Gastrocnemius medialis (tissue), 4 donors: Measurements from ENCODE around the gene COL25A1. TPM values are rescaled to one million over a fixed set of nuclear protein-coding genes. Genes with fewer than 3 reads are reported as not detected.
A peak's percentile ranks its signal among the peaks of the same experiment; 100 is the strongest.

Source experiments
- ATAC-seq, 2 donors: fragments of 150-250 bp; one replicate each; pipeline ENCODE4 v1.9.1; 2016
- DNase-seq, 2 donors: peaks; one replicate each; pipeline ENCODE4 v3.0.0-alpha.2; 2019
- H3K27ac ChIP-seq, 4 donors: fragments of 200-600 bp; sonication (generic); 1 replicate in 1 of 4; 2 replicates in 3 of 4; pipeline ENCODE4 v1.5.1; 2016 to 2018; ENCODE audit warnings: mild to moderate bottlenecking in 2 of 4, moderate library complexity in 1 of 4
- H3K27me3 ChIP-seq, 3 donors: fragments of 200-600 bp; sonication (generic) in 2 of 3; 1 replicate in 1 of 3; 2 replicates in 2 of 3; pipeline versions ENCODE4 v1.5.1 to v1.6.0; 2016 to 2019; ENCODE audit warnings: mild to moderate bottlenecking in 1 of 3, moderate library complexity in 1 of 3
- H3K36me3 ChIP-seq, 2 donors: fragments of 200-600 bp; sonication (generic) in 1 of 2; one replicate each; pipeline ENCODE4 v1.5.1; 2017 to 2018
- H3K4me1 ChIP-seq, 2 donors: fragments of 200-600 bp; sonication (generic) in 1 of 2; one replicate each; pipeline ENCODE4 v1.5.1; 2016 to 2017; ENCODE audit warnings: mild to moderate bottlenecking in 2 of 2
- H3K4me3 ChIP-seq, 4 donors: fragments of 200-600 bp; sonication (generic) in 3 of 4; 1 replicate in 1 of 4; 2 replicates in 3 of 4; pipeline ENCODE4 v1.5.1; 2016 to 2019; ENCODE audit warnings: mild to moderate bottlenecking in 2 of 4
- H3K9me3 ChIP-seq, 3 donors: fragments of 200-600 bp; sonication (generic) in 2 of 3; 1 replicate in 1 of 3; 2 replicates in 2 of 3; pipeline ENCODE4 v1.5.1; 2016 to 2019
- POLR2A ChIP-seq, 2 donors: fragments of 450-650 bp; IDR thresholded peaks; one replicate each; pipeline ENCODE4 v1.6.1; 2017; ENCODE audit warnings: antibody characterized with exemption in 2 of 2, mild to moderate bottlenecking in 2 of 2, moderate library complexity in 2 of 2
- in situ Hi-C, 4 donors: fragments of 200-750 bp; cut with MboI; loops; one replicate each; pipeline versions ENCODE4 v1.15.0 to v1.8.0; 2017; ENCODE audit warnings: low sequenced_read_pairs in 4 of 4
- intact Hi-C: fragments of 100-400 bp; cut with DNase I; formaldehyde crosslinking; loops from one replicate; pipeline ENCODE4 v1.15.1; 2023; ENCODE audit warnings: low total_unique reads
- total RNA-seq, 4 donors: library from RNA; depleted of rRNA; stranded (reverse); fragments of >200 nt; gene quantifications; one replicate each; pipeline versions ENCODE4 v1.1.0 to v1.2.3, GENCODE V29; 2016
- TF ChIP-seq, protein P1 (sequence below), 5 experiments: fragments of 450-650 bp in 3 of 5; fragments of 200-600 bp in 2 of 5; sonication (generic) in 2 of 5; IDR thresholded peaks in 4 of 5; conservative IDR thresholded peaks in 1 of 5; 1 replicate in 4 of 5; 2 replicates in 1 of 5; pipeline ENCODE4 v1.5.1; 2016 to 2019; ENCODE audit warnings: antibody characterized with exemption in 5 of 5, mild to moderate bottlenecking in 3 of 5, moderate library complexity in 3 of 5

Gene COL25A1
- total RNA-seq, 4 donors from 2014 or later, result 0.27 to 2.0 (median 0.85) TPM; not detected in 1

DNA sequence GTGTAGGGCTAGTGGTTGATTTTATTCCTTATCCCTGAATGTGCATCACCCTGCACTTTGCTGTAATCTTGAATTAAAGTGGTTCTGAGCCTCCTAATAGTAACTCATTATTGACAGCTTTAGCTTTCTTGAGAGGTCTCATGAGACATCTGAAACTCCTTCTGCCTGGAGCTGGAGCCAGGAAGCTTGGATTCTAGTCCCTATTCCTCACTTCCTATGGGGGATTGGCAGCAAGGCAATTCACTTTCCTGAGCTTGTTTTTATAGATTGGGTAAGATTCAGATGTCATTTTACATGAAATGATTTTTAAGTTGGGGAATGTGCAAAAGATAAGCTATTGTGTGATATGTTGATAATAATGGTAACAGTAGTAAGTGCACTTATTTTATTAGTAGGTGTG, 522.5 kb downstream of the COL25A1 start:
- Histone ChIP-seq H3K9me3 (no peaks in the 10 kb centered on the region), H3K4me1 (peaks cover 0 to 3% of the 10 kb centered on the region in 2 donors), H3K27me3 (no peaks in the 10 kb centered on the region), H3K4me3 (no peak overlapping the region), H3K27ac (no peak overlapping the region), H3K36me3 (no peaks in the 10 kb centered on the region)
- DNase-seq (no peak), ATAC-seq (no peak)
- in situ Hi-C loops, result no loop called here
- intact Hi-C loops, result no loop called here
- TF ChIP-seq POLR2A (IDR thresholded peaks at IDR 0.05), result no peak
- TF ChIP-seq, protein P1, sequence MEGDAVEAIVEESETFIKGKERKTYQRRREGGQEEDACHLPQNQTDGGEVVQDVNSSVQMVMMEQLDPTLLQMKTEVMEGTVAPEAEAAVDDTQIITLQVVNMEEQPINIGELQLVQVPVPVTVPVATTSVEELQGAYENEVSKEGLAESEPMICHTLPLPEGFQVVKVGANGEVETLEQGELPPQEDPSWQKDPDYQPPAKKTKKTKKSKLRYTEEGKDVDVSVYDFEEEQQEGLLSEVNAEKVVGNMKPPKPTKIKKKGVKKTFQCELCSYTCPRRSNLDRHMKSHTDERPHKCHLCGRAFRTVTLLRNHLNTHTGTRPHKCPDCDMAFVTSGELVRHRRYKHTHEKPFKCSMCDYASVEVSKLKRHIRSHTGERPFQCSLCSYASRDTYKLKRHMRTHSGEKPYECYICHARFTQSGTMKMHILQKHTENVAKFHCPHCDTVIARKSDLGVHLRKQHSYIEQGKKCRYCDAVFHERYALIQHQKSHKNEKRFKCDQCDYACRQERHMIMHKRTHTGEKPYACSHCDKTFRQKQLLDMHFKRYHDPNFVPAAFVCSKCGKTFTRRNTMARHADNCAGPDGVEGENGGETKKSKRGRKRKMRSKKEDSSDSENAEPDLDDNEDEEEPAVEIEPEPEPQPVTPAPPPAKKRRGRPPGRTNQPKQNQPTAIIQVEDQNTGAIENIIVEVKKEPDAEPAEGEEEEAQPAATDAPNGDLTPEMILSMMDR (IDR thresholded peaks at IDR 0.05 in 4 of 5, conservative IDR thresholded peaks at IDR 0.05 in 1 of 5), result no peak

DNA sequence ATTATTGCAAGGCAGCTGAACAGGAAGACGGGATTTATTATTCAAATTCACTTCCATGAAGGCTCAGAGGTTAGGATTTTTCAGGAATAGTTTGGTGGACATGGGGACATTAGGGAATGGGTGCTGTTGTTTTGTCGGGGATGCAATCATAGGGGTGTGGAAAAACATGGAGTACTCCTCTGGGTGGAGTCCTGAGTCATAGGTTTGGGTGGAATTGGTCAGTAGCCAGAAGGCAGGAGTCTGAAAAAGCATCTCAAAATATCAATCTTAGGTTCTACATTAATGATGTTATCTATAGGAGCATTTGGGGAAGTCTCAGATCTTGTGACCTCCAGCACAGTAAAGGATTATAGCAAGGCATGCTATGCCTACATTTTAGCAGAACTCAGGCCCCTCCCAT, 525.1 kb downstream of the COL25A1 start:
- TF ChIP-seq, protein P1 (IDR thresholded peaks at IDR 0.05 in 4 of 5, conservative IDR thresholded peaks at IDR 0.05 in 1 of 5), result no peak
- no peak for TF ChIP-seq POLR2A (IDR thresholded peaks at IDR 0.05)
- in situ Hi-C loops (no loop called here), intact Hi-C loops (no loop called here)
- Histone ChIP-seq H3K36me3 (no peaks in the 10 kb centered on the region), H3K9me3 (no peaks in the 10 kb centered on the region), H3K4me1 (peaks cover 5 to 6% of the 10 kb centered on the region in 2 donors), H3K27me3 (no peaks in the 10 kb centered on the region), H3K27ac (no peak overlapping the region), H3K4me3 (no peak overlapping the region)
- no peak for DNase-seq
- no peak for ATAC-seq

GRCh38 chr4:108775921-108776320, 526.5 kb downstream of the COL25A1 start:
- H3K36me3 ChIP-seq, result no peaks in the 10 kb centered on the region
- in situ Hi-C loops (no loop called here), intact Hi-C loops (no loop called here)
- H3K4me1 ChIP-seq, result peaks cover 5 to 6% of the 10 kb centered on the region in 2 donors
- no peak for ATAC-seq
- TF ChIP-seq, protein P1 (IDR thresholded peaks at IDR 0.05 in 4 of 5, conservative IDR thresholded peaks at IDR 0.05 in 1 of 5), result no peak
- no peak for TF ChIP-seq POLR2A (IDR thresholded peaks at IDR 0.05)
- H3K9me3 ChIP-seq, result no peaks in the 10 kb centered on the region
- no peak overlapping the region for H3K4me3 ChIP-seq
- no peak for DNase-seq
- H3K27ac ChIP-seq, result no peak overlapping the region
- H3K27me3 ChIP-seq, result no peaks in the 10 kb centered on the region

DNA sequence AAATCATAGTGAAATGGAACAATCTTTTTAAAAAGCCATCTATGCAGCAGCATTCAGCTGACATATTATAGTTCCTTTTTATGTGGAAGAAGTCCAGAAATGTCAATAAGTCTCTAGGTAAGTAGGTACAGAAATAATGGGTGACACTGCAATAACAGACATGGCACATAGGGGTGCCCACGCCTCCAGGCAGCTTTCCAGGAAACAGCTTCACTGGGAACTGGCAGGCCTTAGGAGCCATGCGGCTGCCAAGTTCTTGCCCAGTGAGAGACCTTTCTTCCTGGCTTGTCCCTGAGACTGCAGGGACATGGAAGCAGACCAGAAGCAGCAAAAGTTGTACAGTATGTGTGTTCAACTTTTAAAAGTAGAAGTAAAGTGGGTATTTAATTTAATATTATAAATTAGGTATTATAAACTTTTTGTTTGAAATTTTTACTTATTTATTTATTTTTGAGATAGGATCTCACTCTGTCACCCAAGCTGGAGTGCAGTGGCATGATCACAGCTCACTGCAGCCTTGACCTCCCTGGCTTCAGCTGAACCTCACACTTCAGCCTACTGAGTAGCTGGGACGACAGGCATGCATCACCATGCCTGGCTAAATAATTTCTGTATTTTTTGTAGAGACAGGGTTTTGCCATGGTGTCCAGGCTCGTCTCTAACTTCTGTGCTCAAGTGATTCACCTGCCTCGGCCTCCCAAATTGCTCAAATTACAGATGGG, 527.5 kb downstream of the COL25A1 start:
- peaks cover 5 to 6% of the 10 kb centered on the region in 2 donors for H3K4me1 ChIP-seq
- no peak overlapping the region for H3K27ac ChIP-seq
- H3K4me3 ChIP-seq, result no peak overlapping the region
- no peaks in the 10 kb centered on the region for H3K9me3 ChIP-seq
- H3K36me3 ChIP-seq, result no peaks in the 10 kb centered on the region
- intact Hi-C loops, result no loop called here
- ATAC-seq (peak; percentile 74 to 87), DNase-seq (peak in 1 of 2 donors; percentile 53)
- TF ChIP-seq, protein P1 (IDR thresholded peaks at IDR 0.05 in 4 of 5, conservative IDR thresholded peaks at IDR 0.05 in 1 of 5), result no peak
- no peak for TF ChIP-seq POLR2A (IDR thresholded peaks at IDR 0.05)
- in situ Hi-C loops, result no loop called here
- no peaks in the 10 kb centered on the region for H3K27me3 ChIP-seq
